Peyer's patch (tissue), 4 donors: ENCODE results near the gene ZNF451.

Experiments used
- CTCF ChIP-seq, 6 experiments: fragments of 450-650 bp in 4 of 6; fragments of 200-600 bp in 2 of 6; sonication (generic) in 1 of 6; IDR thresholded peaks; one replicate each; pipeline ENCODE4 v1.5.1; 2017 to 2019; ENCODE audit warnings: antibody characterized with exemption in 6 of 6, mild to moderate bottlenecking in 3 of 6, moderate library complexity in 1 of 6
- POLR2A ChIP-seq, 2 donors: fragments of 450-650 bp; IDR thresholded peaks; one replicate each; pipeline ENCODE4 v1.5.1; 2017; ENCODE audit warnings: antibody characterized with exemption in 2 of 2, mild to moderate bottlenecking in 2 of 2, moderate library complexity in 2 of 2

GRCh38 chr6:57097596-57097995, 7.6 kb downstream of the ZNF451 start:
- TF ChIP-seq CTCF (IDR thresholded peaks at IDR 0.05) (no peak), POLR2A (IDR thresholded peaks at IDR 0.05) (no peak)
